Gastrocnemius medialis (tissue), 4 donors: ENCODE measurements around the gene BCL2L1. TPM values are rescaled to one million over a fixed set of nuclear protein-coding genes. Genes with fewer than 3 reads are reported as not detected.
A peak's percentile ranks its signal among the peaks of the same experiment; 100 is the strongest.

Experiments used
- ATAC-seq, 2 donors: fragments of 150-250 bp; one replicate each; pipeline ENCODE4 v1.9.1; 2016
- DNase-seq, 2 donors: peaks; one replicate each; pipeline ENCODE4 v3.0.0-alpha.2; 2019
- H3K27ac ChIP-seq, 4 donors: fragments of 200-600 bp; sonication (generic); 1 replicate in 1 of 4; 2 replicates in 3 of 4; pipeline ENCODE4 v1.5.1; 2016 to 2018; ENCODE audit warnings: mild to moderate bottlenecking in 2 of 4, moderate library complexity in 1 of 4
- H3K27me3 ChIP-seq, 3 donors: fragments of 200-600 bp; sonication (generic) in 2 of 3; 1 replicate in 1 of 3; 2 replicates in 2 of 3; pipeline versions ENCODE4 v1.5.1 to v1.6.0; 2016 to 2019; ENCODE audit warnings: mild to moderate bottlenecking in 1 of 3, moderate library complexity in 1 of 3
- H3K36me3 ChIP-seq, 2 donors: fragments of 200-600 bp; sonication (generic) in 1 of 2; one replicate each; pipeline ENCODE4 v1.5.1; 2017 to 2018
- H3K4me1 ChIP-seq, 2 donors: fragments of 200-600 bp; sonication (generic) in 1 of 2; one replicate each; pipeline ENCODE4 v1.5.1; 2016 to 2017; ENCODE audit warnings: mild to moderate bottlenecking in 2 of 2
- H3K4me3 ChIP-seq, 4 donors: fragments of 200-600 bp; sonication (generic) in 3 of 4; 1 replicate in 1 of 4; 2 replicates in 3 of 4; pipeline ENCODE4 v1.5.1; 2016 to 2019; ENCODE audit warnings: mild to moderate bottlenecking in 2 of 4
- H3K9me3 ChIP-seq, 3 donors: fragments of 200-600 bp; sonication (generic) in 2 of 3; 1 replicate in 1 of 3; 2 replicates in 2 of 3; pipeline ENCODE4 v1.5.1; 2016 to 2019
- CTCF ChIP-seq, 5 experiments: fragments of 450-650 bp in 3 of 5; fragments of 200-600 bp in 2 of 5; sonication (generic) in 2 of 5; IDR thresholded peaks in 4 of 5; conservative IDR thresholded peaks in 1 of 5; 1 replicate in 4 of 5; 2 replicates in 1 of 5; pipeline ENCODE4 v1.5.1; 2016 to 2019; ENCODE audit warnings: antibody characterized with exemption in 5 of 5, mild to moderate bottlenecking in 3 of 5, moderate library complexity in 3 of 5
- POLR2A ChIP-seq, 2 donors: fragments of 450-650 bp; IDR thresholded peaks; one replicate each; pipeline ENCODE4 v1.6.1; 2017; ENCODE audit warnings: antibody characterized with exemption in 2 of 2, mild to moderate bottlenecking in 2 of 2, moderate library complexity in 2 of 2
- in situ Hi-C, 4 donors: fragments of 200-750 bp; cut with MboI; loops; one replicate each; pipeline versions ENCODE4 v1.15.0 to v1.8.0; 2017; ENCODE audit warnings: low sequenced_read_pairs in 4 of 4
- intact Hi-C: fragments of 100-400 bp; cut with DNase I; formaldehyde crosslinking; loops from one replicate; pipeline ENCODE4 v1.15.1; 2023; ENCODE audit warnings: low total_unique reads
- total RNA-seq, 4 donors: library from RNA; depleted of rRNA; stranded (reverse); fragments of >200 nt; gene quantifications; one replicate each; pipeline versions ENCODE4 v1.1.0 to v1.2.3, GENCODE V29; 2016

Gene BCL2L1
- total RNA-seq, 4 donors from 2014 or later, result 41.5 to 87.8 (median 55.3) TPM

DNA sequence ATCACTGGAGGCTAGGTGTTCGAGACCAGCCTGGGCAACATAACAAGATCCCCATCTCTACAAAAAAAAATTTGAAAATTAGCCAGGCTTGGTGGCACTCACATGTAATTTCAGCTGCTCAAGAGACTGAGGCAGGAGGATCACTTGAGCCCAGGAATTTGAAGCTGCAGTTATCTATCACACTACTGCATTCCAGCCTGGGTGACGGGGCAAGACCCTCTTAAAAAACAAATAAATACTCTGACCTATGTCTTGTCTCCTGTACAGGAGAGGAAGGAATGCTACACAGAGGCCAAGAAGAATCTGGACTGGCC lies 59.2 kb downstream of the BCL2L1 start:
- no peak for ATAC-seq
- Histone ChIP-seq H3K4me3 (no peak overlapping the region), H3K4me1 (peaks cover 52 to 55% of the 10 kb centered on the region in 2 donors), H3K9me3 (no peaks in the 10 kb centered on the region), H3K27ac (peak overlapping the region; percentile 82 to 98 (median 92)), H3K36me3 (peaks cover 0 to 16% of the 10 kb centered on the region in 2 donors), H3K27me3 (no peaks in the 10 kb centered on the region)
- TF ChIP-seq POLR2A (IDR thresholded peaks at IDR 0.05) (no peak), CTCF (IDR thresholded peaks at IDR 0.05 in 4 of 5, conservative IDR thresholded peaks at IDR 0.05 in 1 of 5) (no peak)
- intact Hi-C loops (loop anchor here (5.0 kb wide), 1 partner anchor 91 kb away; no protein-coding TSS in a partner anchor), in situ Hi-C loops (loop anchor here (5.0 to 25.0 kb wide), 4 partner anchors 54 to 149 kb away; partner anchors contain the start of genes BCL2L1 (in 2 of the 4) and MYLK2 (in 1 of the 4))
- DNase-seq, result no peak

DNA sequence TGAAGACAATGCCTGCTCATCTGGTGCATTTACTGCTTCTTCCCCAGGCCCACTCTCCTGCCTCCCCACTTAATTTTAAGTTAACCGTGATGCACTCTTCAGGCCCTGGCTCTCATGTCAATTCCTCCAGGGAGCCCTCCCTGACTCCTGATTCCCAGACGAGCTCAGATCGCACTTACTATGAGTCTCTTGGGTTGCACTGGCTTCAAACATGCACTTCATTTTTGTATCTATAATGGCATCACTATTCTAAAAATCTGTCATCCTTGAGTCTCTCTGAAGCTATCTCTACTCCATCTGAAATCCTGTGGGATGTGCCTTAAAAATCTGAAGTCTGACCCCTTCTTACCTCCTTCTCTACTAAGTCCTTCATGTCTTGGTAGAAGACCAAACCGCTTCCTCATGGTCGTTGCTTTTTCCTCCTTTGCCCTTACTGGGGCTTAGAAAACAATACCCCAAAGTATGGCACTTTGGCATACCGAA lies 60.3 kb downstream of the BCL2L1 start:
- in situ Hi-C loops, result loop anchor here (5.0 to 25.0 kb wide), 4 partner anchors 55 to 150 kb away; partner anchors contain the start of genes BCL2L1 (in 2 of the 4) and MYLK2 (in 1 of the 4)
- TF ChIP-seq POLR2A (IDR thresholded peaks at IDR 0.05) (no peak), CTCF (IDR thresholded peaks at IDR 0.05 in 4 of 5, conservative IDR thresholded peaks at IDR 0.05 in 1 of 5) (no peak)

GRCh38 chr20:31661625-31662371 lies 60.9 kb downstream of the BCL2L1 start:
- peaks cover 0 to 16% of the 10 kb centered on the region in 2 donors for H3K36me3 ChIP-seq
- ATAC-seq (peak; percentile 83 to 86), DNase-seq (peak; percentile 60 to 74)
- H3K27me3 ChIP-seq, result no peaks in the 10 kb centered on the region
- H3K9me3 ChIP-seq, result no peaks in the 10 kb centered on the region
- H3K4me3 ChIP-seq, result peak overlapping the region; percentile 30 to 62 (median 46)
- peak overlapping the region; percentile 63 to 98 (median 80) for H3K27ac ChIP-seq
- in situ Hi-C loops, result loop anchor here (5.0 to 25.0 kb wide), 4 partner anchors 56 to 151 kb away; partner anchors contain the start of genes BCL2L1 (in 2 of the 4) and MYLK2 (in 1 of the 4)
- H3K4me1 ChIP-seq, result peaks cover 35 to 38% of the 10 kb centered on the region in 2 donors
- intact Hi-C loops, result loop anchor here (1.0 to 5.0 kb wide), 2 partner anchors 62 to 89 kb away; no protein-coding TSS in a partner anchor
- peak; percentile 53 to 94 (median 90) for TF ChIP-seq CTCF (IDR thresholded peaks at IDR 0.05 in 4 of 5, conservative IDR thresholded peaks at IDR 0.05 in 1 of 5)
- TF ChIP-seq POLR2A (IDR thresholded peaks at IDR 0.05), result peak; percentile 41 to 71

More for the DNA sequence above, 60.3 kb downstream of the BCL2L1 start:
- Histone ChIP-seq H3K9me3 (no peaks in the 10 kb centered on the region), H3K36me3 (peaks cover 0 to 16% of the 10 kb centered on the region in 2 donors), H3K27me3 (no peaks in the 10 kb centered on the region), H3K27ac (peak overlapping the region; percentile 63 to 98 (median 80)), H3K4me3 (no peak overlapping the region), H3K4me1 (peaks cover 42 to 44% of the 10 kb centered on the region in 2 donors)
- no peak for DNase-seq
- ATAC-seq, result no peak
- intact Hi-C loops, result loop anchor here (5.0 kb wide), 1 partner anchor 90 kb away; no protein-coding TSS in a partner anchor

- Histone ChIP-seq H3K9me3 (no peaks in the 10 kb centered on the region), H3K4me1 (peaks cover 0 to 9% of the 10 kb centered on the region in 2 donors), H3K27me3 (peaks cover 0 to 4% (median 0%) of the 10 kb centered on the region in 3 donors), H3K4me3 (no peak overlapping the region), H3K27ac (no peak overlapping the region), H3K36me3 (no peaks in the 10 kb centered on the region)
- no peak for TF ChIP-seq POLR2A (IDR thresholded peaks at IDR 0.05)
- TF ChIP-seq CTCF (IDR thresholded peaks at IDR 0.05 in 4 of 5, conservative IDR thresholded peaks at IDR 0.05 in 1 of 5), result no peak
- intact Hi-C loops (no loop called here), in situ Hi-C loops (loop anchor here in 1 of 4 donors (25.0 kb wide), 1 partner anchor 158 kb away; the partner anchor contains the start of gene MYLK2)
- ATAC-seq, result no peak
- DNase-seq, result no peak
Observed at GRCh38 chr20:31654534-31654933, 68.1 kb downstream of the BCL2L1 start.
